RWPE2 (cell line): ENCODE data around the gene PRRG2.

Source experiments
- ATAC-seq: fragments of 200-7000 bp; cut with Tn5 transposase; 3 replicates; pipeline ENCODE4 v1.9.1; 2021; ENCODE audit warnings: low read depth
- DNase-seq: peaks from one replicate; pipeline ENCODE4 v3.0.0-alpha.2; 2020; ENCODE audit warnings: low spot score
- H3K27ac ChIP-seq: fragments of 450-650 bp; 2 replicates; pipeline ENCODE4 v1.5.1; 2017; ENCODE audit warnings: mild to moderate bottlenecking; ENCODE audit not compliant: poor library complexity, severe bottlenecking
- H3K27me3 ChIP-seq: fragments of 250-450 bp; sonication (Bioruptor Pico); 2 replicates; pipeline ENCODE4 v1.5.1; 2021; ENCODE audit warnings: mild to moderate bottlenecking, moderate library complexity; ENCODE audit not compliant: insufficient read depth, poor library complexity, severe bottlenecking
- H3K36me3 ChIP-seq: fragments of 250-450 bp; sonication (Bioruptor Pico); 2 replicates; pipeline ENCODE4 v1.5.1; 2020; ENCODE audit warnings: low read depth, mild to moderate bottlenecking, moderate library complexity
- H3K4me1 ChIP-seq: fragments of 250-450 bp; sonication (Bioruptor Pico); 2 replicates; pipeline ENCODE4 v1.5.1; 2021; ENCODE audit warnings: mild to moderate bottlenecking, moderate library complexity; ENCODE audit not compliant: insufficient read depth, poor library complexity, severe bottlenecking
- H3K4me3 ChIP-seq: fragments of 250-450 bp; sonication (Bioruptor Pico); 2 replicates; pipeline ENCODE4 v1.5.1; 2021; ENCODE audit warnings: mild to moderate bottlenecking, moderate library complexity; ENCODE audit not compliant: severe bottlenecking
- H3K9me3 ChIP-seq: fragments of 250-450 bp; sonication (Bioruptor Pico); 2 replicates; pipeline ENCODE4 v1.5.1; 2021; ENCODE audit warnings: mild to moderate bottlenecking, moderate library complexity; ENCODE audit not compliant: severe bottlenecking
- CTCF ChIP-seq: fragments of 450-650 bp; IDR thresholded peaks from one replicate; pipeline ENCODE4 v1.5.1; 2017; ENCODE audit warnings: mild to moderate bottlenecking, moderate library complexity; ENCODE audit not compliant: poor library complexity, severe bottlenecking

The PRRG2 gene

GRCh38 chr19:49579947-49580263, 1.2 kb upstream of the PRRG2 start:
- no peak for TF ChIP-seq CTCF
- Histone ChIP-seq H3K9me3 (no peaks in the 10 kb centered on the region), H3K27me3 (no peaks in the 10 kb centered on the region), H3K36me3 (peaks cover 14% of the 10 kb centered on the region), H3K4me3 (peak overlapping the region; percentile 48), H3K4me1 (peaks cover 6% of the 10 kb centered on the region), H3K27ac (peak overlapping the region; percentile 35)
- ATAC-seq (peak; percentile 7; the same call in 1 of the 3 replicates), DNase-seq (no peak)

GRCh38 chr19:49580264-49581006, 681 bp upstream of the PRRG2 start, which contains the start of gene NOSIP:
TSS of gene NOSIP (minus strand) at chr19:49580556. CDS start at chr19:49560691, 19,865 bp downstream.
- no peak for TF ChIP-seq CTCF
- peak within 1 kb of the TSS; percentile 48 for H3K4me3 ChIP-seq
- DNase-seq (peak; percentile 93), ATAC-seq (peak; percentile 89)
- H3K36me3 ChIP-seq, result peaks cover 9% of the 10 kb centered on the region
- H3K27me3 ChIP-seq, result no peaks in the 10 kb centered on the region
- H3K27ac ChIP-seq, result peak within 1 kb of the TSS; percentile 35
- peaks cover 6% of the 10 kb centered on the region for H3K4me1 ChIP-seq
- H3K9me3 ChIP-seq, result no peaks in the 10 kb centered on the region

- Histone ChIP-seq H3K9me3 (no peaks in the 10 kb centered on the region), H3K27ac (no peak overlapping the region)
- ATAC-seq, result no peak
Measured at GRCh38 chr19:49583239-49583638, 2.1 kb downstream of the PRRG2 start.

GRCh38 chr19:49585023-49585422, 3.9 kb downstream of the PRRG2 start:
- no peak for DNase-seq
- no peak overlapping the region for H3K27ac ChIP-seq
- TF ChIP-seq CTCF, result no peak

More at GRCh38 chr19:49583239-49583638, 2.1 kb downstream of the PRRG2 start:
- Histone ChIP-seq H3K4me3 (no peak overlapping the region), H3K36me3 (no peaks in the 10 kb centered on the region), H3K27me3 (no peaks in the 10 kb centered on the region), H3K4me1 (peaks cover 6% of the 10 kb centered on the region)
- no peak for TF ChIP-seq CTCF
- no peak for DNase-seq

GRCh38 chr19:49587227-49587626, 6.1 kb downstream of the PRRG2 start:
- ATAC-seq, result no peak
- Histone ChIP-seq H3K27ac (no peak overlapping the region), H3K27me3 (no peaks in the 10 kb centered on the region), H3K36me3 (no peaks in the 10 kb centered on the region), H3K9me3 (no peaks in the 10 kb centered on the region), H3K4me3 (no peak overlapping the region), H3K4me1 (no peaks in the 10 kb centered on the region)
- no peak for DNase-seq
- no peak for TF ChIP-seq CTCF

More at GRCh38 chr19:49585023-49585422, 3.9 kb downstream of the PRRG2 start:
- no peak overlapping the region for H3K4me3 ChIP-seq
- no peaks in the 10 kb centered on the region for H3K27me3 ChIP-seq
- no peaks in the 10 kb centered on the region for H3K9me3 ChIP-seq
- ATAC-seq, result no peak
- H3K4me1 ChIP-seq, result no peaks in the 10 kb centered on the region
- H3K36me3 ChIP-seq, result no peaks in the 10 kb centered on the region
